SU-DHL-6 (cell line): ENCODE results near the gene MED12L.

ENCODE experiments used
- EZH2phosphoT487 ChIP-seq: fragments of 200-600 bp; sonication (generic), shearing (Covaris generic); conservative IDR thresholded peaks from 2 replicates; pipeline ENCODE4 v1.6.1; 2018; ENCODE audit warnings: mild to moderate bottlenecking, antibody characterized with exemption, low read length, moderate library complexity, mixed read lengths
- TF ChIP-seq, protein P1 (sequence below): fragments of 200-600 bp; sonication (generic); IDR thresholded peaks from one replicate; pipeline ENCODE4 v1.5.1; 2017; ENCODE audit warnings: antibody characterized with exemption, mild to moderate bottlenecking, low read length, moderate library complexity; ENCODE audit not compliant: insufficient read depth, poor library complexity, severe bottlenecking

DNA sequence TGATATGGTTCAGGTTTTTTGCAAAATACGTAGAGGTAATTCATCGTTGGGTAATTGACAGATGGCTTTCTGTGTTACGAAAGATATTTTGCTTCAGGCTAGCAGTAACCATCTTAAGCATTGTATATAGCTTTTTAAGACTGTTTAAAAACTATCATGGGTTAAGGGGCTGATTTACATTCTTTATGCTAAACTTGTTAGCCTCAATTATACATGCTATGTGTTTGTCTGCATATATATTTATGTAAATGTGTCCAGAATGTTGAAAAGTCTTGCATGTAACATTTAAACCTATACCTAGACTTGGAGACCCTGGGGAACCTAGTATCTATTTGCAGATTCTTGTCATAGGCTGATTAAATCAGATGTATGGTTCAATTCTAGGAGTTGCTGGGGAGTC, 204.0 kb downstream of the MED12L start:
- TF ChIP-seq, protein P1, sequence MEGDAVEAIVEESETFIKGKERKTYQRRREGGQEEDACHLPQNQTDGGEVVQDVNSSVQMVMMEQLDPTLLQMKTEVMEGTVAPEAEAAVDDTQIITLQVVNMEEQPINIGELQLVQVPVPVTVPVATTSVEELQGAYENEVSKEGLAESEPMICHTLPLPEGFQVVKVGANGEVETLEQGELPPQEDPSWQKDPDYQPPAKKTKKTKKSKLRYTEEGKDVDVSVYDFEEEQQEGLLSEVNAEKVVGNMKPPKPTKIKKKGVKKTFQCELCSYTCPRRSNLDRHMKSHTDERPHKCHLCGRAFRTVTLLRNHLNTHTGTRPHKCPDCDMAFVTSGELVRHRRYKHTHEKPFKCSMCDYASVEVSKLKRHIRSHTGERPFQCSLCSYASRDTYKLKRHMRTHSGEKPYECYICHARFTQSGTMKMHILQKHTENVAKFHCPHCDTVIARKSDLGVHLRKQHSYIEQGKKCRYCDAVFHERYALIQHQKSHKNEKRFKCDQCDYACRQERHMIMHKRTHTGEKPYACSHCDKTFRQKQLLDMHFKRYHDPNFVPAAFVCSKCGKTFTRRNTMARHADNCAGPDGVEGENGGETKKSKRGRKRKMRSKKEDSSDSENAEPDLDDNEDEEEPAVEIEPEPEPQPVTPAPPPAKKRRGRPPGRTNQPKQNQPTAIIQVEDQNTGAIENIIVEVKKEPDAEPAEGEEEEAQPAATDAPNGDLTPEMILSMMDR = no peak
- TF ChIP-seq EZH2phosphoT487 = no peak
